SK-N-SH treated with all-trans-retinoic acid at 6 μM for 48 hours (cell line): Measurements from ENCODE around the gene ZSWIM5.
"Not testable (repeated sequence)": the region's sequence is repeated elsewhere in the genome, so short reads cannot be mapped to it uniquely, and the experiment has no call there.

Experiments used
- ATAC-seq: fragments of 200-7000 bp; cut with Tn5 transposase; 3 replicates; pipeline ENCODE4 v1.9.1; 2020; ENCODE audit warnings: mild to moderate bottlenecking, moderate library complexity
- ARNTL ChIP-seq: fragments of 450-650 bp; formaldehyde crosslinking; IDR thresholded peaks from 2 replicates; pipeline ENCODE4 v1.5.0; 2020; ENCODE audit warnings: low read depth, mild to moderate bottlenecking, moderate library complexity, borderline replicate concordance
- BACH2 ChIP-seq: fragments of 250-450 bp; sonication (Bioruptor Pico); IDR thresholded peaks from 2 replicates; pipeline ENCODE4 v1.9.0; 2021; ENCODE audit warnings: mild to moderate bottlenecking, borderline replicate concordance
- CREB5 ChIP-seq: fragments of 250-450 bp; sonication (Bioruptor Pico); IDR thresholded peaks from 2 replicates; pipeline ENCODE4 v1.5.1; 2020; ENCODE audit warnings: low read depth, mild to moderate bottlenecking, moderate library complexity
- CSDC2 ChIP-seq: fragments of 250-450 bp; sonication (Bioruptor Pico); IDR thresholded peaks from 2 replicates; pipeline ENCODE4 v1.5.0; 2020; ENCODE audit warnings: mild to moderate bottlenecking, moderate library complexity
- ESRRG ChIP-seq: fragments of 250-450 bp; sonication (Bioruptor Pico); IDR thresholded peaks from 2 replicates; pipeline ENCODE4 v1.6.1; 2021; ENCODE audit warnings: mild to moderate bottlenecking
- GLIS3 ChIP-seq: fragments of 250-450 bp; sonication (Bioruptor Pico); IDR thresholded peaks from 2 replicates; pipeline ENCODE4 v1.5.0; 2020; ENCODE audit warnings: mild to moderate bottlenecking, moderate library complexity
- OSR1 ChIP-seq: fragments of 250-450 bp; sonication (Bioruptor Pico); IDR thresholded peaks from 2 replicates; pipeline ENCODE4 v1.8.0; 2022; ENCODE audit warnings: moderate library complexity, mild to moderate bottlenecking, inconsistent platforms
- PPARA ChIP-seq: fragments of 250-450 bp; sonication (Bioruptor Pico); IDR thresholded peaks from 2 replicates; pipeline ENCODE4 v1.5.0; 2020; ENCODE audit warnings: mild to moderate bottlenecking, borderline replicate concordance
- TOX ChIP-seq: fragments of 250-450 bp; sonication (Bioruptor Pico); IDR thresholded peaks from 2 replicates; pipeline ENCODE4 v1.8.0; 2021; ENCODE audit warnings: mild to moderate bottlenecking, moderate library complexity, borderline replicate concordance
- TSHZ2 ChIP-seq: fragments of 250-450 bp; sonication (Bioruptor Pico); IDR thresholded peaks from 2 replicates; pipeline ENCODE4 v1.5.0; 2020; ENCODE audit warnings: mild to moderate bottlenecking, moderate library complexity
- ZC3H10 ChIP-seq: fragments of 250-450 bp; sonication (Bioruptor Pico); IDR thresholded peaks from 2 replicates; pipeline ENCODE4 v1.5.1; 2021; ENCODE audit warnings: mild to moderate bottlenecking, moderate library complexity
- ZFP3 ChIP-seq: fragments of 250-450 bp; sonication (Bioruptor Pico); IDR thresholded peaks from 2 replicates; pipeline ENCODE4 v1.5.0; 2020; ENCODE audit warnings: mild to moderate bottlenecking, moderate library complexity
- ZFP30 ChIP-seq: fragments of 450-650 bp; formaldehyde crosslinking; IDR thresholded peaks from 2 replicates; pipeline ENCODE4 v1.5.0; 2022; ENCODE audit warnings: mild to moderate bottlenecking, moderate library complexity
- ZNF565 ChIP-seq: fragments of 450-650 bp; formaldehyde crosslinking; conservative IDR thresholded peaks from 2 replicates; pipeline ENCODE4 v1.5.0; 2020; ENCODE audit warnings: low read depth, mild to moderate bottlenecking, moderate library complexity
- TF ChIP-seq, protein P1 (sequence below): fragments of 250-450 bp; sonication (Bioruptor Pico); IDR thresholded peaks from 2 replicates; pipeline ENCODE4 v1.8.0; 2020; ENCODE audit warnings: mild to moderate bottlenecking, moderate library complexity, borderline replicate concordance
- TF ChIP-seq, protein P2 (sequence below): fragments of 250-450 bp; sonication (Bioruptor Pico); IDR thresholded peaks from 2 replicates; pipeline ENCODE4 v1.8.0; 2021; ENCODE audit warnings: low read depth, mild to moderate bottlenecking, moderate library complexity, borderline replicate concordance

Gene ZSWIM5

GRCh38 chr1:44995467-44996238 is 210.8 kb downstream of the ZSWIM5 start:
- no peak for TF ChIP-seq TOX (CRISPR knock-in tag)

DNA sequence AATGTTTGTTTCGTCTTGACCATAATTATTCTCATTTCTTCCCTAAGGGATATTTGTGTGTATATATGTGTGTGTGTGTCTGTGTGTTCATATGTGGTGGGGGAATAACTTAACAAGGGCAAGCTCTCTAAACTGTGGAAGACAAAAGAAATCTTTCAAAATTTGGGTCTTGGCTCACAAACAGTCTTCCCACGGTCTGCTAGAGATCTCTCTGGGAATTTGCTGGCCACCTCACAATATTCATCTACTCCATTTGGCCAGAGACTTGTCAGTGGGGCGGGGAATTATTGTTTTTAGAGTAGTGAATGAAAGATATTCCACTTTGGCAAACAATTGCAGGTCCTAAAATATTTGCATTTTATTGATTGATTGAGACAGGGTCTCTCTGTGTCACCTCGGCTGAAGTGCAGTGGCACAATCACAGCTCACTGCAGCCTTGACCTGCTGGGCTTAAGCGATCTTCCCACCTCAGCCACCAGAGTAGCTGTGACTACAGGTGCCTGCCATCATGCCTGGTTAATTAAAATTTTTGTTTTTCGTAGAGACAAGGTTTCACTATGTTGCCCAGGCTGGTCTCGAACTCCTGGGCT is 212.0 kb downstream of the ZSWIM5 start:
- no peak for ATAC-seq
- TF ChIP-seq TOX (CRISPR knock-in tag) = no peak
- no peak for TF ChIP-seq ZNF565 (CRISPR knock-in tag)
- no peak for TF ChIP-seq GLIS3
- TF ChIP-seq, protein P1, sequence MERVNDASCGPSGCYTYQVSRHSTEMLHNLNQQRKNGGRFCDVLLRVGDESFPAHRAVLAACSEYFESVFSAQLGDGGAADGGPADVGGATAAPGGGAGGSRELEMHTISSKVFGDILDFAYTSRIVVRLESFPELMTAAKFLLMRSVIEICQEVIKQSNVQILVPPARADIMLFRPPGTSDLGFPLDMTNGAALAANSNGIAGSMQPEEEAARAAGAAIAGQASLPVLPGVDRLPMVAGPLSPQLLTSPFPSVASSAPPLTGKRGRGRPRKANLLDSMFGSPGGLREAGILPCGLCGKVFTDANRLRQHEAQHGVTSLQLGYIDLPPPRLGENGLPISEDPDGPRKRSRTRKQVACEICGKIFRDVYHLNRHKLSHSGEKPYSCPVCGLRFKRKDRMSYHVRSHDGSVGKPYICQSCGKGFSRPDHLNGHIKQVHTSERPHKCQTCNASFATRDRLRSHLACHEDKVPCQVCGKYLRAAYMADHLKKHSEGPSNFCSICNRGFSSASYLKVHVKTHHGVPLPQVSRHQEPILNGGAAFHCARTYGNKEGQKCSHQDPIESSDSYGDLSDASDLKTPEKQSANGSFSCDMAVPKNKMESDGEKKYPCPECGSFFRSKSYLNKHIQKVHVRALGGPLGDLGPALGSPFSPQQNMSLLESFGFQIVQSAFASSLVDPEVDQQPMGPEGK (CRISPR knock-in tag) = no peak
- TF ChIP-seq ZFP3 (CRISPR knock-in tag) = no peak
- no peak for TF ChIP-seq CSDC2

More at GRCh38 chr1:44995467-44996238, 210.8 kb downstream of the ZSWIM5 start:
- no peak for ATAC-seq

- TF ChIP-seq ZNF565 (CRISPR knock-in tag) = no peak
- no peak for ATAC-seq
Observed at GRCh38 chr1:44988531-44989156, 217.8 kb downstream of the ZSWIM5 start.

- ATAC-seq = peak; percentile 28
- TF ChIP-seq, protein P2, sequence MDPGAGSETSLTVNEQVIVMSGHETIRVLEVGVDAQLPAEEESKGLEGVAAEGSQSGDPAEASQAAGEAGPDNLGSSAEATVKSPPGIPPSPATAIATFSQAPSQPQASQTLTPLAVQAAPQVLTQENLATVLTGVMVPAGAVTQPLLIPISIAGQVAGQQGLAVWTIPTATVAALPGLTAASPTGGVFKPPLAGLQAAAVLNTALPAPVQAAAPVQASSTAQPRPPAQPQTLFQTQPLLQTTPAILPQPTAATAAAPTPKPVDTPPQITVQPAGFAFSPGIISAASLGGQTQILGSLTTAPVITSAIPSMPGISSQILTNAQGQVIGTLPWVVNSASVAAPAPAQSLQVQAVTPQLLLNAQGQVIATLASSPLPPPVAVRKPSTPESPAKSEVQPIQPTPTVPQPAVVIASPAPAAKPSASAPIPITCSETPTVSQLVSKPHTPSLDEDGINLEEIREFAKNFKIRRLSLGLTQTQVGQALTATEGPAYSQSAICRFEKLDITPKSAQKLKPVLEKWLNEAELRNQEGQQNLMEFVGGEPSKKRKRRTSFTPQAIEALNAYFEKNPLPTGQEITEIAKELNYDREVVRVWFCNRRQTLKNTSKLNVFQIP (CRISPR knock-in tag) = no peak
- TF ChIP-seq ESRRG (no peak), TOX (CRISPR knock-in tag) (no peak), ZFP30 (CRISPR knock-in tag) (no peak), TSHZ2 (no peak), PPARA (CRISPR knock-in tag) (no peak), CREB5 (CRISPR knock-in tag) (no peak), ARNTL (CRISPR knock-in tag) (no peak), OSR1 (CRISPR knock-in tag) (no peak), ZC3H10 (CRISPR knock-in tag) (no peak), BACH2 (CRISPR knock-in tag) (no peak), GLIS3 (no peak)
- TF ChIP-seq, protein P1 (CRISPR knock-in tag) = no peak
Observed at GRCh38 chr1:44985747-44986359, 220.6 kb downstream of the ZSWIM5 start.

GRCh38 chr1:44977372-44977771 is 229.0 kb downstream of the ZSWIM5 start:
- not testable (repeated sequence) for ATAC-seq
